Hematopoietic multipotent progenitor cell treated with erythropoietin and hydrocortisone succinate and interleukin-3 and kit ligand, for 4 days (in vitro differentiated cells): ENCODE data around the gene KRT84.
A peak's percentile ranks its signal among the peaks of the same experiment; 100 is the strongest.

Experiments used
- DNase-seq: peaks from one replicate; pipeline ENCODE4 v3.0.0-alpha.2; 2015

The KRT84 gene

DNA sequence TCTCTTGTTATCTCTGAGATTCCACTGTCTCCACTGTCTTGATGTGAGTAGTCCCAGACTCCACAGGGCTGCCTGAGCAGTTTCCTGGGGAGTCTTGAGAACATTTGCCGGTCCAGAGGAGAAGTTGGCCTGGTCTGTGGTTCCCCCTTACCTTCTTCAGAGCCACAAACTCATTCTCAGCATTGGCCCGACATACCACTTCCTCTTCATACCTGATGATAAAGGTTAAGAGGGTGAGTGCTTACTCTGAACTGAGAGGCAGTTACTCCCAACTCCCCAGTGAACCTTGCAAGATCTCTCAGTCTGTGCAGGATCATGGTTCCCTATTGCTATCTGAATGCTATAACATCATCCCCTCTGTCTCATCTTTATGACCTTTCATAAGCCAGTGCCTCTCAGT, 2.6 kb downstream of the KRT84 start:
- no peak for DNase-seq

DNA sequence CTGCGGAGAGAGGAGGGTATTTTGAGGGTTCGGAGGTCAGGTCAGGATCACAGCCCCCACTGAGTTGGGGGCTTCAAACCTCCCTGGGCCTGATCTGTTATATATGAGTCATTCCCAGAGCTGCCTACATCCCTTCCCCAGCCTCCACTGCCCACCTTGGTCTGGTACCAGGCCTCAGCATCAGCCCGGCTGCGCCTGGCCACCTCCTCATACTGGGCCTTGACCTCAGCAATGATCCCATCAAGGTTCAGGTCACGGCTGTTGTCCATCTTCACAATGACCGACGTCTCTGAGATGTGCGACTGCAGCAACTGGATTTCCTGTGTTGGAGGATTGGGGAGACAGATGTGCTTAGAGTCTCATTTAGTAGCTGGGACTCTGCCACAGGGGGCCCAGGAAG, 4.2 kb downstream of the KRT84 start:
- no peak for DNase-seq

DNA sequence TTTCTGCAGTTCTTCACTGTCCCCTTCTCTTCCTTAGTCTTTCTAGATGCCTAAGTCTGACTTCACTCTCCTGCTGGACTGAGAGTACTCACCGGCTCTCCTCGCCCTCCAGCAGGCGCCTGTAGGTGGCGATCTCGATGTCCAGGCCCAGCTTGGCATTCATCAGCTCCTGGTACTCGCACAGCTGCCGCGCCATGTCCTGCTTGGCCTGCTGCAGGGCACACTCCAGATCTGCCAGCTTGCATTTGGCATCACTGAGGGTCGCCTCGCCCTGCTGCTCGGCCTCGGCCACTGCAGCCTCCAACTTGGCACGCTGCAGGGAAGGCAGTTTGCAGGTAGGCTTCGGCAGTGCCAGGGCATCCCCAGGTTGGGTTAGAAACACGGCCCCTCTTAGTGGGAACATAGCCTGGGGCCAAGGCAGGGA, 5.2 kb downstream of the KRT84 start:
- peak; percentile 55 for DNase-seq

DNA sequence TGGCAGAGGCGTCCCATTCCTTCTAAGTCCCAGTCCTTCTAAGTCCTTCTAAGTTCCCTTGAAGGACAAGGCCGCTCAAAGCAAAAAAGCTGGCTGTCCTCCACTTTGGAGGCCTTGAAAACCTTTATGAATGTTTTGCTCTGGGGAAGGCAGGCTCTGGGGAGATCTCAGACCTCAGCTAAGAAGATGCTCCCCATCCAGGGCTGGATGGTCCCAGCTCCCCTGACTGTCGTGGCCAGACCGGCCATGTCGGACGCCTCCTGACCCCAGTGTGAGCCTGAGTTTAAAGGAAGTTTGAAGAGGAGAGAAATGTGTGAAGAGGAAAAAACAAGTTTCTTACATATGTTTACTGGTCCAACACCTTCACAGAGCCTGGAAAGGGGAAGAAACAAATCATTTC, 5.9 kb downstream of the KRT84 start:
- no peak for DNase-seq

DNA sequence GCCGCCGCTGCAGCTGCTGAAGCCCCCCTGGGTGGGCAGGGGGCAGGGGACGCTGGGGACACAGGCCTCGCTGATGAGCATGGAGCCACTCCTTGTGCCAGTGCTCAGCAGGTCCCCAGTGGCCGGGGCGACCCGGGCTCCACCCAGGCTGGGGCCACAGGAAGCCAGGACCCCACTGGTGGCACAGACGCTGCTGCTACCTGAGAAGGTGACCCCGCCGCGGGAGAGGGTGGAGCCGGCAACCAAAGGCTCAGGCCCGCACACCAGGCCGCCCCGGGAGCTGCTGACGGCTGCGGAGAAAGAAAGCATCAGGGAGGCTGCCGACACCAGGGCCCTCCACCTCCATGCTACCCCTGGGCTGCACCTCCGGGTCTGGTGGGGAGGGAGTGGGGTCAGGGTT, 7.4 kb downstream of the KRT84 start:
- DNase-seq: no peak

DNA sequence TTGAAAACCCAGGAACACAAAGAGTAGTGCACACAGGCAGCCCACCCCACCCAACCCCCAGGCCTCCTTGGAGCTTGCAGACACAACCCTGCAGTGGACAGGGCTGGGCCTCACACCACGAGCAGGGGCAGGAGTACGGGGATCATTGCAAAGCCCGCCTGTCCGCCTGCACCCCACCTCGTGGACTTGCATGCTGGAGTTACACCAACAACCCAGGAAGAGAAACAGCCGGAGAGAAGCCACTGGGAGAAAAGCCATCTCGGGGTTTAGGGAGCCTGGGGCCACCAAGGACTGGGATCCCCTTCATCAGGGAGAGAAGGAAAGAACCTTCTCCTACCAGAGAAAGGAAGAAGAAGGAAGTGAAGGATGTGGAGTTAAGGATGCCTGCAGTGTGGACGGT, 8.2 kb downstream of the KRT84 start:
- no peak for DNase-seq

DNA sequence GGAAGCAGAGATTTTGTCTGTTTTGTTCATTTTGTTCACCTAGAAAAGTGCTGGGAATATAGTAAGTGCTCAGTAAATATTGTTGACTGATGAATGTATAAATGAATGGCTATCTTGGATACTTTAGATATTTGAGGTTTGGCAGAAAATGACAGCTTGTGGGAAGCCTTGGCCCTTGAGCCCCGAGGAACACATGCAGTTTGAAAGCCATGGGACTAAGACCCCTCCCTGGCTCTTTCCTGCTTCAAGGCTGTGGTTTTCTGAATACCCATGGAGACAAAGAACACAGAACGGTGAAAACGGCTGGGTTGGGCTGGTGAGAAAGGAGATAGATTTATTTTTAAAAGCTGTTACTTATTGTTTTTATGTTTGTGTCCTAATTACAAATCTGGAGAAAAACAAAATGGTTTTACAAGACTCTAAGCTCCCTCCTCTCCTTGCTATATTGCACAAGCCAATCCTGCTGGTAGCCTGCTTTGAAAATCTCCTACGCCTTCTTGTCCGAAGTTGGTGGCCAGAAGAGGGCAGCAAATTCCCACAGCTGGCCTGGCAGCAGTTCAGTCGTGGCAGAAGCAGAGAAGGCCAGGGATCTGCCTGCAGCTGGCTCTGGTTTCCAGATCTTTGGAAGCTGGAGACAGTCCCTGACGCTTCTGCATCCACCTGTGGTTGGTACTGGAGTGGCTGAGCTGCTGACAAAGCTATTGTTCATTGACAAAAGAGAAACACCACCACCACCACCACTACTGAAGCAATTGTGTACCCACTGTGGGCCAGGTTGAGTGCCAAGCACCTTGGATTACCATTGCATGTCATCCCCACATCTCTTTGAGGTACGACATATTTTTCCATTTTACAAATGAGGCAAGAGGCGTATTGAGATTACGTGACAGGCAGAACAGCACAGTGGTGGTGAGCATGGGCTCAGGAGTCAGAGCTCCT, 13.0 kb downstream of the KRT84 start:
- DNase-seq: peak; percentile 84

DNA sequence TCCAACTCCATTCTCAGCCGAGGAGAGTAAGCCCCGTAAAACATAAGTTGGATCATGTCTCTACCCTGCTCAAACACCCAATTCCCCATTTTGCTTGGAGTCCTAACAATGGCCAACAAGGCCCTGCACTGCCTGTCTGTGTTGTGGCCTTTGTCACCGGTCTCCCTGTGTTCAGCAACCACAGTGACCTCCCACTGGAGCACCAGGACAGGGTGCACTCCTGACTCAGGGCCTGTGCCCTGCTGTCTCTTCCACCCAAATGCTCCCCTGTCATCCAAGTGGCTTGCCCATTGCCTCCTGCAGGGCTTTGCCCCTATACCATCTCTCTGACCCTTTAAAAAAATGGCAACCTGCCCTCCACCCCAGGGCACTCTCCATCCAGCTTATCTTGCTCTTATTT, 13.7 kb downstream of the KRT84 start:
- DNase-seq: no peak

DNA sequence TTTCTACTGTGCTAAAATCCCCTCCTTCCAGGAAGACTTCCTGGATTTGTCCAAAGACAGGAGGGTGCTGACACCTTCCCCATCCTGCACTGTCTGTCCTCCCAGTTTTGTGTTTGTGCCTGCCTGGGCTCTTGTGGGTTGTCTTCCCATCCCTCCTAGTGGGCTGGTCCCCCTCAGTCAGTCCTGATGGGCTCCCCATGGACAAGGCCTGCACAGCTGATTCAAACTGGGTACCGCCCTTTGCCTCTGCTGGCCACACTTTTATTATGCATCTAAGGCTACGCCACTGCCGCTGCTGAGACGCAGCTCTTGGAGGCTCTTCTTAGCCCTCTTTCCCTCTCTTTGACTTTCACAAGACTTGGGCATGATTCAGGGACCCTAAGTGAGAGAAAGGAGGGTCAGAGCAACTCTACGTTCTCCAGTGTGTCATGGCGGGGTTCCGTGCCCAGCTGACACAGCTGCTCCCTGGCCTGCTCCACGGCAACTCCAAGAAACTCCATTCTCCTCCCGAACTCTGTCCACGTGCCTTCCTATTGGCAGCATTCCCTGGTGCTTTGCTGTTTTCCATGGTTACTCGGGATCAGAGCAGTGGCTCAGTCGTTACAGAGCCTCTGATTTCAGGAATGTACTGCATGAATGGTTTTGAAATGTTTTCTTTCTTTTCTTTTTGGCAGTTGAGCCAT, 14.4 kb downstream of the KRT84 start:
- no peak for DNase-seq

DNA sequence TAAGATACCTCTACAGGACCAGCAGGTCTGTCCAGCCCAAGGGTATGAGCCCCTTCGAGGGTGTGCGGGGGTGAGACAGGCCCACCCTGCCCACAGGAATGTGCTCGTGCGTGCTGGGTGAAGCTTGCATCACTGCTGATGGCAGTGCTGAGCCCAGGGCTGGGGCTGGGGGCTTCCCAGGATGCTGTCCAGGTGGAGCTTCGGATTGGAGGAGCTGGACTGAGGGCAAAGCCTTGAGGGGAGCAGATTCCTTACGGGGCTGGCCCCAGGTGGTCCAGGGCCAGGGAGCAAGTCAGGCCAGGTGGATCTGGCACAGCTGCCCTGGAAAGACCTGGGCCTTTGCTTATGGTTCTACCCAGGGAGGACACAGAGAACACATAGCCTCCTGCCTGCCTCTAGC, 15.6 kb downstream of the KRT84 start:
- DNase-seq: no peak

DNA sequence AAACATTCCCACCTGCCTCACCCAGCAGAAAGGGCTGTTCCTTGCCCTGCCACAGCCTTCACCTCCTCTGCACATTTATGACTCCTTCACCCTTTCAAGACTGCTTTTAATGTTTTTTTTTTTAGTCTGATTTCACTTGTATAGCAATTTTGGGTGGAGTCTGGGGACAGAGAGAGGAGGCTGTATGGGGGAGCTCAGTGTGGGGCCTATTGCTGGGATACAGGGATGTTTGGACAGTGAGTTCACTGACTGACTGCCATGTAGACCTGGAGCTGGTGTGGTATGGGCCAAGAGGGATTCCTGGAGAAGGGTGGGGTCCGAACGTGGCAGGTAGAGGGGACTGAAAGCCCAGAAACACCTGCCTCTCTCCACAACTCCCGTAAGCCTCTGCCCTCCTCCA, 16.2 kb downstream of the KRT84 start:
- no peak for DNase-seq

DNA sequence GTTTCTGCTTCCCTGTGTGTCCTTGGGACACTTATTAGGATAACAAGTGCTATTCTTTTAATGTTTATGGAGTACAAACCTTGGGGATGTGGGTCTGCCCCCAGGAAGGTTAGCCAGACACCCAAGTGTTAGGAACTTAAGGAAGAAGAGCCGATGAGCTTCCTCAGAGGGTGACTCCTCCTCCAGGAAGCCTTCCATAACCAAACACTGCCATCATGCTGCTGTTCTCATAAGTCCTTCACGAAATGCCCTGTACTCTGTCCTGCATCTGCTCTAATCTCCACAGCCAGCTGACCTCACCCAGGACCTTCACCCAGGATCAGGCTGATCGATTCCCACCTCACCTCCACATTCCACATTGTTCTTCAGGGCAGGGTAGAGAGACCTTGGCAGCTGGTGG, 16.9 kb downstream of the KRT84 start:
- no peak for DNase-seq

DNA sequence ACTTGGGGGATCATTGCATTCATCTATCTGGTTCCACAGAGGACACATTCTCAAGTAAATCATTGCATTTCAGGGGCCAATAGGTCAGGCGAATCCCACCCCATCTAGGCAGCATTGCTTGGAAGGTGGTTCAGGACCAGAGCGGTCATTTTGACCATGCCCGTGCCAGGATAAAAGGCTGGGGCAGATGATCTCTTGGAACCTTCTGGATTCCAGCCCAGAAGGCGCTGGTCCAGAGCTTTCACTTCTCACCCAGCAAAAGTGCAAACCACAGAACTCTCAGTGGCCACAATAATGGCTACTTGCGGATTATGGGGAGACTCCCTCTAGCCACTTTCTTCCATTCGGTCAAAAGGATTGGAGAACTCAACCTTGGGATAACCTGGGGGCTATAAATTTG, 17.6 kb downstream of the KRT84 start:
- DNase-seq: no peak

DNA sequence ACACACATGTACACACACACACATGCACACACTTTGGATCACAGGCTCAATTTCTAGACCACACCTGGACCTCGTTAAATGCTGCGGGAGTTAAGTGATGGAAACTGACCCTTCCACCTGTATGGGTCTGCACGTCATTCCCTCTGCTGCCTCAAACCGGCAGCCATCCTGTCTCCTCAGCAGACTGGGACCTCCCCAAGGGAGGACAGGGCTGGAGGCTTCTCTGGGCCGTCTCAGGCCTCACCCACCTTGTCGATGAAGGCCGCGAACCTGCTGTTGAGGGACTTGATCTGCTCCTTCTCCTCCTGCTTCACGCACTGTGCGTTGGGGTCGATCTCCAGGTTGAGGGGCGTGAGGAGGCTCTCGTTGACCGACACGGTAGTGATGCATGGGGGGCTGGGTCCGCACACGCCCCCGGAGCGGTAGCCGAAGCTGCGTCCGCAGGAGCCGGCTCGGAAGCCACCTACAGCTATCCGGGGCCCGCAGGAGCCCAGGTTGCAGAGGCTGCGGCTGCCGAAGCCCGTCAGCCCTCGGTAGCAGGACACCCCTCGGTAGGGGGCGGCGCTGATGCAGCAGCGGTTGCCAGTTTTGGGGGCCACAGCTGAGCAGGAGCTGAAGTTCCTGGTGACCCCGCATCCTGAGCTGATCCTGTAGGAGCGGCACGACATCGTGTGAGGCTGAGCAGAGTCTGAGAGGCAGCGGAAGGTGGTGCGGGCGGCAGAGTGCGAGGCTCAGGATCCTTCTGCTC, 18.5 kb downstream of the KRT84 start, which contains the start of gene KRT85:
KRT85 (minus strand) TSS at position 744 of the 748 bp plus-strand sequence; CDS start at position 668, 76 bp downstream.
- DNase-seq: no peak

DNA sequence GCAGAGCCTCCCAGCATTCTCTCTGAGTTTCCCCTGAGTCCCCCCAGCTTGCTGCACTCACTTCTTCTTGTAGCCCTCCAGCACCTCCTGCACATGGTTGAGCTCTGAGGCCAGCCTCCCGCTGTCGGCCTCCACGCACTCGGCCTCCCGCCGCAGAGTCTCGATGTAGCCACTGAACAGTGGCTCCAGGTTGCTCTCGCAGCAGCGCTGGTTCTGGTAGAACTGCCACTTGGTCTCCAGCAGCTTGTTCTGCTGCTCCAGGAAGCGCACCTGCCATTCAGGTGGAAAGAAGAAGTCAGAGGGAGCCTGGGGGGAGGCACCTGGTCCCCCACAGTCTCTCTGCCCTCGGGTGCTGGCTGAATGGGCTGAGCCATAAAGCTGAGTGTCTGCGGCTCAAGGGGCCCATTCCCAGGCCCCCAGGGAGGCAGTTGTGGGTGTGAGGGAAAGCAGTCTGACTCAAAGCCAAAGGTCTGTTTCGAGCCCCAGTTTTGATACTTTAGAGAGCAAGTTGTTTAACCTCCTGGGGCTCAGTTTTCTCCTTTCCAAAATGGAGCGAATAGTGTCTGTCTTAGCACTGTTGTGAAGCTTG, 20.5 kb downstream of the KRT84 start:
- DNase-seq: no peak

DNA sequence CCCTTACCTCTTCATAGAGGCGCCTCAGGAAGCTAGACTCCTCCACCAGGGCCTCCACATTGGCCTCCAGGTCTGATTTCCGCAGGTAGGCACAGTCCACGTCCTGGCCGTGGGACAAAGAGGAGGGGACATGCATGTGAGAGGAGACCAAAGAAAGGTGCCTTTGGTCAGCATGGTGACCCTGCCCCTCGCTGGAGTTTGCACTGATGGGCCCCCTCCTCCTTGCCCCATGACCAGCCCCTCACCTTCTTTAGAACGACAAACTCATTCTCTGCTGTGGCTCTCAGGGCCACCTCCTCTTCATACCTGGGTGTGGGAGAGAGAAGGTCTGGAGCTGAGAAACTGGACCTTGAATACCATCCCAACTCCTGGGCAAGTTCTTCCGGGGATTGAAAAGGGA, 21.4 kb downstream of the KRT84 start:
- no peak for DNase-seq

DNA sequence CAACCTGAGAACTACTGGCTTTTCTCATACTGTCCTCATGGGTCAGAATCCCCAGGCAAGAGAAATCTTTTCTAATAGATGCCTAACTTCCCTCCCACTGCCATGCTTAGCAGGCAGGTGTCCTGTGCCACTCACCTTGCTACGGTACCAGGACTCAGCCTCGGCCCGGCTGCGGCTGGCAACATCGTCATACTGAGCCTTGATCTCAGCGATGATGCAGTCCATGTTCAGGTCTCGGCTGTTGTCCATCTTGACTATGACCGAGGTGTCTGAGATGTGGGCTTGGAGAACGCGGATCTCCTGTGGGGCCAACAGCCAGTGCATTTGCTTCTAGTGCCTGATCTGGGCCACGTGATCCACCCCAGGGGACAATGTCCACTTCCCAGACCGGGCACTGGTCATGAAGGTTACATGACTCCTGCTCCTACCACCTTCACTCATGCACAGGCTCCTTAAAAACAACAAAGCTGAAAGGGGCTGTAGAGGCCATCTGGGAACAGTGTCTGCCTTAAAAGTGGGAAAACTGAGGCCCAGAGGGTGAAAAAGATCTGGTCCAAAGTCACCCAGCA, 22.3 kb downstream of the KRT84 start:
- no peak for DNase-seq

DNA sequence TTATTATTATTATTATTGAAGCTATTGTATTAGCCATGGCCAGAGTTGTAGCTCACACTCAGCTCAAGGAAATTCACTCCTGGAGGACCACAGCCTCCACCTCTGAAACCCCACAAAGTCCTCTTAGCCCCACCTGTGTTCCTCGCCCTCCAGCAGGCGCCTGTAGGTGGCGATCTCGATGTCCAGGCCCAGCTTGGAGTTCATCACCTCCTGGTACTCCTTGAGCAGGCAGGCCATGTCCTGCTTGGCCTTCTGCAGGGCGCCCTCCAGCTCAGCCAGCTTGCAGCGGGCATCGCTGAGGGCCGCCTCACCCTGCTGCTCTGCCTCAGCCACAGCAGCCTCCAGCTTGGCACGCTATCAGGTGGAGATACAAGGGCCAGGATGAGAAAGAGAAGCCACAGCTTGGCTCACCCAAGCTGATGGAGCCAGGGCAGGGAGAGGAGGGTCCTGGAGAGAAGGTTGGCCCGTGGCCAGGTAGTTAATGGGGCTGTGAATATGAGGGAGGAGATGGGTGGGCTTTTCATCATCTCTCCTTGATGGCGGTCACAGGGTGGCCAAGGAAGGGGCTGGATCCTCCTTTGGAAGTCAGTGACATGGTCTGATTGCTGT, 23.2 kb downstream of the KRT84 start:
- peak; percentile 15 for DNase-seq

DNA sequence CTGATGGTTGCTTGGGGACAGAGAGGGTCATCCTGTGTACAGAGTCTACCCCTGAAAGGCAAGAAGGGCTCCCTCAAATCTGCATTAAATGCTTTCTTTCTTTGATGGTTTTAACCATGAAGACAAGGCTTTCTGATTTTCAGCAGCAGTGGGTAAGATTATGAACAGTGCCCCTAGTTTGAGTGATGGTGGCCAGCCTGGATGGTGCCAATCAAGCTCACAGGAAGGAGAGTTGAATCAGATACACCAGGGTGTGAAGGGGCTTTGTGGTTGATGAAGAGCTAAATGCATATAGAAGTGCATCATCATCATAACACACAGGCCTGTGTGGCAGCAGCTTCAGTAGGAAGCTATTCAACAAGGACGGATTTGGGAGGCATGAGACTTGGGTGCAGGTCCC, 23.9 kb downstream of the KRT84 start:
- no peak for DNase-seq

DNA sequence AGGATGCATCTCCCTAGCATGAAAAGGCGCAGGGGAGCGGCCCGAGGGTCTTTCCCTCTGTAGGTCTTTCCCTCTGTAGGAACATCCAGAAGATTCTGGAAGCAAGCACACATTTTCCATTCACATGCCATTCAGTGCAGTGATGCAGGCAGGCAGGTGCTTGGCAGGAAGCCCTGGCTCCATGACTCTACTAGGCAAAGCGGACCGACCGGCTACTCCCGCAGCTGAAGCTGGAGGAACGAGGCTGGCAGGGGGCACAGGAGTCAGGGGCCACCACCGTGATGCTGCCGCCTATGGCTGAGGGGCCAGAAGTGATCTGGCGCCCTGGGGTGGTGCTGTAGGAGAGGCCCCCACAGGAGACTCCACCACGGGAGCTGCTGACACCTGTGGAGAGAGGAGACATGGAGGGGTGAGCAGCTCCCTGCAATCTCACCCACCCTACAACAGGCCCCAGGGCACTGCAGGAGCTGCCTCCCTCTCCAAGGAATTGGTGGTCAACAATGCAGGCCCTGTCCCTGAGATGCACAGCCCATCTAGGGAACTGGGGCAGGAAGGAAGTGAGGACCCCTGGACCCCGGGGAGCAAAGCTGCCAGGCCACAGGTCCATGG, 24.7 kb downstream of the KRT84 start:
- DNase-seq: no peak

DNA sequence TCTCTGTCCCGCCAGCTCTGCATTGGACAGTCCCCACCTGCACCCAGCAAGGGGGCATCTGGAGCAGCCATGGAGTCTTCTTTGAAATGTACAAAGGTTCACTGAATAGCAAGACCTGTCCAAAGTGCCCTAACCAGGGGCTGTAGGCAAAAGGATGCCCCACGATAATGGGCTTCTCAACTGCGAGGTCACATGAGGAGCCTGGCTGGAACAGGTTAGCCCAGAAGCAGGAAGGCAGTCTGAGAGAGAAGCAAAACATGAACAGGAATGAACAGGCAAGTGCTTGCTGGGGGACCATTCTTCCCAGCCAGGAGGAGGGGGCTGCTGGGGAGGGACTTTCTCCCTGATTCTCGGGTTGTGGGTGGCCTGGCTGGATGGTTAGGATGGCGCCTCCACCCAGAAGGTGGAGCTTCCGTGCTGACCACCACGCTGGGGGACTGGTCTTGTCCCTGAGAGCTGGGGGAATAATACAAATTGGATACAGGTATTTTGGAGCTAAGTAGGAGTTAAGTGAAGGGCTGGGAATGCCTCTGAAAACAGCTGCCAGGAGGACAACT, 25.3 kb downstream of the KRT84 start:
- DNase-seq: no peak
